AG09319 (cell line): ENCODE data around the gene MED16.

Experiments
- DNase-seq: peaks from one replicate; pipeline ENCODE4 v3.0.0-alpha.2; 2010; ENCODE audit warnings: low read depth; ENCODE audit errors: extremely low read depth
- TF ChIP-seq, protein P1 (sequence below): IDR thresholded peaks from 2 replicates; pipeline ENCODE4 v1.5.1; 2011; ENCODE audit warnings: low read depth, mild to moderate bottlenecking, inconsistent platforms, low read length, moderate library complexity

Gene MED16

DNA sequence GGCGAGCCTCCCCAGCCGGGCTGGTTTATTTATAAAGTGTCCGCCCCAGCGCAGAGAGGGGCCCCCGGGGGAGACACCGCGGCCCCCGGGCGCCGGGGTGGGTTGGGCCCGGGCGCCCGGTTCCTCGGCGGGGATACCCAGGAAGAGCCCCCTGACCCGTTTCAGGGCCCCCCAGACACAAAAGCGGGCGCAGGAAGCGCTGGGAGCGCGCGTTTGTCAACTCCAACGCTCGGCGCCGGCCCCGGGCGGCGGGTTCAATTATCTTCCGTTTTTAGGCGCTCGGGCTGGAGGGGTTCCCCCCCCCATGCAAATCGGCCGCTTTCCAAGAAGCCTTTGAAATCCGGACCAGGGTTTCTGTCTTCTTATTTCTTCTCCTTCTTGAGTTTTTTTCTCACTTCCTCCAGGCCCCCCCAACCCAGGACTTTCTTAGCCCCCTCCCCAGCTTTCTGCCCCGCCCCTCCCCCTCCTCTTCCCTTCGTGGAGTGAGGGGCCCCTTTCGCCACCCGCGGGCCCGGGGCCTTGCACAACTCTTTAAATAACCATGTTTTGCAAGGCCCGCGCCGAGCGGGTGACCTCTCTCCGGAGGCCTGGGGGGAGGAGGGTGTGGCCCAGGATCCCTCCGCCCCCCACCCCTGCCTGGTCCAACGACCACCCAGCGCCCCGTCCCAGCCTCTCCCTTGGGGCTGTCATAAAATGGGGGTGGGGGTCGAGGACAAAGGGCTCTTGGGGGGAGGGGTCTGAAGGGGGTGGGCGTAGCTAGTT, 33.8 kb upstream of the MED16 start:
- TF ChIP-seq, protein P1, sequence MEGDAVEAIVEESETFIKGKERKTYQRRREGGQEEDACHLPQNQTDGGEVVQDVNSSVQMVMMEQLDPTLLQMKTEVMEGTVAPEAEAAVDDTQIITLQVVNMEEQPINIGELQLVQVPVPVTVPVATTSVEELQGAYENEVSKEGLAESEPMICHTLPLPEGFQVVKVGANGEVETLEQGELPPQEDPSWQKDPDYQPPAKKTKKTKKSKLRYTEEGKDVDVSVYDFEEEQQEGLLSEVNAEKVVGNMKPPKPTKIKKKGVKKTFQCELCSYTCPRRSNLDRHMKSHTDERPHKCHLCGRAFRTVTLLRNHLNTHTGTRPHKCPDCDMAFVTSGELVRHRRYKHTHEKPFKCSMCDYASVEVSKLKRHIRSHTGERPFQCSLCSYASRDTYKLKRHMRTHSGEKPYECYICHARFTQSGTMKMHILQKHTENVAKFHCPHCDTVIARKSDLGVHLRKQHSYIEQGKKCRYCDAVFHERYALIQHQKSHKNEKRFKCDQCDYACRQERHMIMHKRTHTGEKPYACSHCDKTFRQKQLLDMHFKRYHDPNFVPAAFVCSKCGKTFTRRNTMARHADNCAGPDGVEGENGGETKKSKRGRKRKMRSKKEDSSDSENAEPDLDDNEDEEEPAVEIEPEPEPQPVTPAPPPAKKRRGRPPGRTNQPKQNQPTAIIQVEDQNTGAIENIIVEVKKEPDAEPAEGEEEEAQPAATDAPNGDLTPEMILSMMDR: no peak
- no peak for DNase-seq

DNA sequence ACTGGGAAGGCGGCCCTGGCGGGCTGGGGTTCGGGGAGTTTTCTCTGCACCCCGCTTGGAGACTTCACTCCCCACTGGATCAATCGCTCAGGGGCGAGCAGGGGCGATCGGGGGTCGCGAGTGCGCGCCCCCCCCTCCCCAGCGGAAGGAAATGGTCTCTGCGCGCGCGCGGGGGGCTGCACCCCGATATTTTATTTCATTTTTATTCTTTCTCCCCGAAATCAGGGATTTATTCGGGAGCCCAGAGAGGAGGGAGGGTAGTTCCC, 33.3 kb upstream of the MED16 start:
- no peak for DNase-seq
- TF ChIP-seq, protein P1: no peak

GRCh38 chr19:925526-926322, 32.7 kb upstream of the MED16 start, which contains the start of gene ARID3A:
Gene ARID3A, plus strand, starts transcription at chr19:926035. Its CDS starts 3,494 bp downstream, at chr19:929529.
- TF ChIP-seq, protein P1: no peak
- DNase-seq: no peak

GRCh38 chr19:925087-925525, 32.1 kb upstream of the MED16 start:
- TF ChIP-seq, protein P1: no peak
- DNase-seq: no peak

DNA sequence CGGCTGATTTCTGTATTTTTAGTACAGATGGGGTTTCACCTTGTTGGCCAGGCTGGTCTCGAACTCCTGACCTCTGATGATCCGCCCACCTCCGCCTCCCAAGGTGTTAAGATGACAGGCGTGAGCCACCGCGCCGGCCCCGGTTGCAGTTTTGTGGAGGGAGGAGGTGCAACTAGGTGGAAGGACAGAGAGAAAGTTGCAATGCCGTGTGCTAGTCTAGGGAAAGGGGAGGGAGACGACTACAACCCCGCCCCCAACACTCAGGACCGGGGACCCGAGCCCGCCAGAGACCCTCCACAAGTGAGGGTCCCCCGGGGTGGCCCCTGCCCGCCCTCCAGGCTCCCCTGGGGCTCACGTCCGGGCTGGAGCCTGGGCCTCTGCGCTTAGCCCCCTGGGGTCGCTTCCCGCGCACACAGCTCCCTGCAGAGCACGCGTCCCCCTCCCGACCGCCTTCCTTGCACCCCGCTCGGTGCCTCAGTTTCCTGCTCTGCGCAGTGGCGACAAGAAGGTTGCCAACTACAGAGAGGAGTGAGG, 31.6 kb upstream of the MED16 start:
- DNase-seq: no peak
- TF ChIP-seq, protein P1: no peak

DNA sequence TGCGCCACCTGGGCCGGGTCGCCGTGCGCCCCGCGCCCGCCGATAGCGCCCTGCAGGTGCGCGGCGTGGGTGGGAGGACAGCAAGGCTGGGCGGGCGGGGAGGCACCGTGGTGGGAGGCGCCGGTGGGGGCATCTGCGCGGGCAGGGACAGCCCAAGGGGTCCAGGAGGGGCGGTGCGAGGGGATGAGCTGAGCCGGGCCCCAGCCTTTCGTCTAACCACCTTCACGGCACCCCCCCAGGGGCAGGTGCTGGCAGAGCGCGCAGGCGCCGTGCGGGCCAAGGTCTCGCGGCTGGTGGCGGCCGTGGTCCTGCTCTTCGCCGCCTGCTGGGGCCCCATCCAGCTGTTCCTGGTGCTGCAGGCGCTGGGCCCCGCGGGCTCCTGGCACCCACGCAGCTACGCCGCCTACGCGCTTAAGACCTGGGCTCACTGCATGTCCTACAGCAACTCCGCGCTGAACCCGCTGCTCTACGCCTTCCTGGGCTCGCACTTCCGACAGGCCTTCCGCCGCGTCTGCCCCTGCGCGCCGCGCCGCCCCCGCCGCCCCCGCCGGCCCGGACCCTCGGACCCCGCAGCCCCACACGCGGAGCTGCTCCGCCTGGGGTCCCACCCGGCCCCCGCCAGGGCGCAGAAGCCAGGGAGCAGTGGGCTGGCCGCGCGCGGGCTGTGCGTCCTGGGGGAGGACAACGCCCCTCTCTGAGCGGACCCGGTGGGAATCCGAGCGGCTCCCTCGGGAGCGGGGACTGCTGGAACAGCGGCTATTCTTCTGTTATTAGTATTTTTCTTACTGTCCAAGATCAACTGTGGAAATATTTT, 27.3 kb upstream of the MED16 start:
- no peak for DNase-seq
- TF ChIP-seq, protein P1: no peak
